Measurements from ENCODE around the gene FAM107B. TPM values are rescaled to one million over a fixed set of nuclear protein-coding genes. Genes with fewer than 3 reads are reported as not detected.

The FAM107B gene
- total and polyA plus RNA-seq, 2 of the 4 experiments (the other 2 are of a cell fraction): 26.4 to 27.1 TPM

GRCh38 chr10:14774797-14775196, at the start of gene FAM107B (continued):
- no peak for TF ChIP-seq NFE2L2 (IDR thresholded peaks at IDR 0.05; ENCODE audit: low read depth, low read length)

DNA sequence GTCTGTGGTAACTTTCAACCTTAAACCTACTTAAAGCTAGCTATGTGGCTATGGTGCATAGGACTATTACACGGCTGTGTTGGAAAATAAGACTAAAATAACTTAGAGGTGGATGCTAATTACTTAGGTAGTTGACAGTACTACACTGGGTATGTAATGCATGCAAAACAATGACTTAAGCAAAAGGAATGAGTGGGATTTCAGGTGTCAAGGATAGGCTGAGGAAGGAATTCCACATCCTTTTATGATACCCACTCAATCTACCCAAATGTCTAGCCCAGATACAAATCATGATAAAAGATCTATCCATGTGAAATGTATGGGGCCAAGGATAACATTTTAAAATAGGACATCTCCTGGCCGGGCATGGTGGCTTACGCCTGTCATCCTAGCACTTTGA, 49.3 kb upstream of the FAM107B start:
- Histone ChIP-seq H3K9me1 (ENCODE audit: insufficient read depth, low read length) (peaks cover 4% of the 10 kb centered on the region; the same call in 1 of the 2 replicates), H2BK15ac (ENCODE audit: low read depth, low read length) (no peak overlapping the region), H3K27ac (ENCODE audit: insufficient read depth, low read length) (no peak overlapping the region), H2AK9ac (replicated peaks; ENCODE audit: low read depth, low read length, poor library complexity) (no peak overlapping the region), H3K56ac (ENCODE audit: extremely low read depth, insufficient read depth, low read length) (no peak overlapping the region), H4K20me1 (ENCODE audit: insufficient read depth, low read length) (no peaks in the 10 kb centered on the region), H3K18ac (ENCODE audit: low read depth, low read length) (no peak overlapping the region), H2BK5ac (ENCODE audit: low read depth, low read length, poor library complexity, severe bottlenecking) (no peak overlapping the region), H3K9ac (ENCODE audit: low read depth, low read length) (no peak overlapping the region), H3K79me1 (ENCODE audit: low read depth in 1 of 2, low read length in 2 of 2) (peaks cover 0 to 4% of the 10 kb centered on the region in 2 experiments; a peak in 1 of 4 replicates), H3K4ac (ENCODE audit: low read depth, low read length) (no peak overlapping the region), H3K9me3 (ENCODE audit: control insufficient read depth, insufficient read depth, low read length) (no peaks in the 10 kb centered on the region), H3K14ac (replicated peaks; ENCODE audit: low read depth, low read length) (no peak overlapping the region), H2AFZ (replicated peaks; ENCODE audit: low read length, poor library complexity) (no peak overlapping the region), H3K4me3 (ENCODE audit: insufficient read depth, low read depth, low read length) (no peak overlapping the region), H4K91ac (ENCODE audit: insufficient read depth, low read depth, low read length) (no peak overlapping the region), H2BK20ac (ENCODE audit: low read depth, low read length) (0 out of 2 replicates have a peak overlapping the region, but pooled peaks have one; percentile 33), H3K23ac (ENCODE audit: low read depth, low read length) (no peak overlapping the region), H3K36me3 (ENCODE audit: control insufficient read depth, insufficient read depth, low read length) (no peaks in the 10 kb centered on the region), H2BK120ac (ENCODE audit: low read depth, low read length) (no peak overlapping the region), H4K5ac (ENCODE audit: low read depth, low read length) (no peak overlapping the region), H3K4me1 (ENCODE audit: control insufficient read depth, insufficient read depth, low read length) (peaks cover 3% of the 10 kb centered on the region), H4K8ac (ENCODE audit: low read depth in 2 of 2, low read length in 2 of 2) (no peak overlapping the region), H3K27me3 (ENCODE audit: control insufficient read depth, insufficient read depth, low read length) (peaks cover 2% of the 10 kb centered on the region), H2AK5ac (ENCODE audit: low read depth, low read length) (no peak overlapping the region), H3K4me2 (ENCODE audit: low read depth, low read length) (no peak overlapping the region)
- ChIA-PET POLR2A (ENCODE audit: unreplicated experiment) (no interaction called here), CTCF (interaction anchor here (0.7 to 1.4 kb wide), 4 partner anchors 140 to 749 kb away, joined by 3 to 6 read pairs (median 5); no protein-coding TSS in a partner anchor)
- ATAC-seq (ENCODE audit: low read depth) (no peak), DNase-seq (no peak)
- WGBS, 2 experiments (ENCODE audit: extremely low coverage in 2 of 2, insufficient read length in 1 of 2): 100% methylated on average over 1 of the region's 3 CpGs; no CpG with 5 or more reads in 1 of the 2 experiments
- in situ Hi-C loops (cut with MboI; ENCODE audit: low sequenced_read_pairs) (loop anchor here (5.0 to 25.0 kb wide), 3 partner anchors 229 to 637 kb away; no protein-coding TSS in a partner anchor), intact Hi-C loops (cut with micrococcal nuclease) (loop anchor here (1.0 to 10.0 kb wide), 5 partner anchors 167 to 629 kb away; no protein-coding TSS in a partner anchor), dilution Hi-C loops (cut with HindIII; ENCODE audit: low sequenced_read_pairs, unreplicated experiment) (no loop called here)
- BruUV-seq (replicated peaks): no TSS peak
- TF ChIP-seq MAZ (IDR thresholded peaks at IDR 0.05; ENCODE audit: borderline replicate concordance, low read depth, low read length) (no peak), ELK1 (IDR thresholded peaks at IDR 0.05; ENCODE audit: borderline replicate concordance, low read depth, low read length) (no peak), NFE2L2 (IDR thresholded peaks at IDR 0.05; ENCODE audit: low read depth, low read length) (no peak), SMC3 (IDR thresholded peaks at IDR 0.05; ENCODE audit: low read depth, low read length) (no peak), BHLHE40 (IDR thresholded peaks at IDR 0.05; ENCODE audit: low read depth, low read length) (no peak), RFX5 (IDR thresholded peaks at IDR 0.05; ENCODE audit: low read depth, low read length) (no peak), FOS (IDR thresholded peaks at IDR 0.05; ENCODE audit: low read depth, low read length) (no peak), MXI1 (IDR thresholded peaks at IDR 0.05; ENCODE audit: borderline replicate concordance, low read depth, low read length) (no peak), USF2 (IDR thresholded peaks at IDR 0.05; ENCODE audit: low read depth, low read length) (no peak), CHD1 (IDR thresholded peaks at IDR 0.05; ENCODE audit: low read depth, low read length) (no peak), RCOR1 (IDR thresholded peaks at IDR 0.05; ENCODE audit: insufficient replicate concordance, low read length) (no peak), RAD21 (IDR thresholded peaks at IDR 0.05; ENCODE audit: low read length) (no peak), POLR2A (IDR thresholded peaks at IDR 0.05; ENCODE audit: low read depth, low read length) (no peak)
- TF ChIP-seq, protein P1, sequence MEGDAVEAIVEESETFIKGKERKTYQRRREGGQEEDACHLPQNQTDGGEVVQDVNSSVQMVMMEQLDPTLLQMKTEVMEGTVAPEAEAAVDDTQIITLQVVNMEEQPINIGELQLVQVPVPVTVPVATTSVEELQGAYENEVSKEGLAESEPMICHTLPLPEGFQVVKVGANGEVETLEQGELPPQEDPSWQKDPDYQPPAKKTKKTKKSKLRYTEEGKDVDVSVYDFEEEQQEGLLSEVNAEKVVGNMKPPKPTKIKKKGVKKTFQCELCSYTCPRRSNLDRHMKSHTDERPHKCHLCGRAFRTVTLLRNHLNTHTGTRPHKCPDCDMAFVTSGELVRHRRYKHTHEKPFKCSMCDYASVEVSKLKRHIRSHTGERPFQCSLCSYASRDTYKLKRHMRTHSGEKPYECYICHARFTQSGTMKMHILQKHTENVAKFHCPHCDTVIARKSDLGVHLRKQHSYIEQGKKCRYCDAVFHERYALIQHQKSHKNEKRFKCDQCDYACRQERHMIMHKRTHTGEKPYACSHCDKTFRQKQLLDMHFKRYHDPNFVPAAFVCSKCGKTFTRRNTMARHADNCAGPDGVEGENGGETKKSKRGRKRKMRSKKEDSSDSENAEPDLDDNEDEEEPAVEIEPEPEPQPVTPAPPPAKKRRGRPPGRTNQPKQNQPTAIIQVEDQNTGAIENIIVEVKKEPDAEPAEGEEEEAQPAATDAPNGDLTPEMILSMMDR (conservative IDR thresholded peaks at IDR 0.05; ENCODE audit: low read depth, low read length): no peak

Data from IMR-90 (cell line).